ENCODE measurements around the gene PCDHA7.
"Not testable (repeated sequence)": the region's sequence is repeated elsewhere in the genome, so short reads cannot be mapped to it uniquely, and the experiment has no call there.

Gene PCDHA7

DNA sequence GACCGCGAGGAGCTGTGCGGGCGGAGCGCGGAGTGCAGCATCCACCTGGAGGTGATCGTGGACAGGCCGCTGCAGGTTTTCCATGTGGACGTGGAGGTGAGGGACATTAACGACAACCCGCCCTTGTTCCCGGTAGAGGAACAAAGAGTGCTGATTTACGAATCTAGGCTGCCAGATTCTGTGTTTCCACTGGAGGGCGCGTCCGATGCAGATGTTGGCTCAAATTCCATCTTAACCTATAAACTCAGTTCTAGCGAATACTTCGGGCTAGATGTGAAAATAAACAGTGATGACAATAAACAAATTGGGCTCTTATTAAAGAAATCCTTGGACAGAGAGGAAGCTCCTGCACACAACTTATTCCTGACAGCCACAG, 5.7 kb upstream of the PCDHA7 start:
- Histone ChIP-seq H3K27me3 (ENCODE audit: control insufficient read depth, insufficient read depth, low read length) (no peaks in the 10 kb centered on the region), H3K4me1 (ENCODE audit: control insufficient read depth, insufficient read depth, low read length) (no peaks in the 10 kb centered on the region), H3K4me3 (ENCODE audit: low read depth, low read length) (no peak overlapping the region), H3K9me3 (ENCODE audit: control insufficient read depth, insufficient read depth, low read length) (no peaks in the 10 kb centered on the region), H3K9ac (ENCODE audit: low read depth, low read length) (no peak overlapping the region), H3K36me3 (ENCODE audit: control insufficient read depth, insufficient read depth, low read length) (peaks cover 4% of the 10 kb centered on the region)

DNA sequence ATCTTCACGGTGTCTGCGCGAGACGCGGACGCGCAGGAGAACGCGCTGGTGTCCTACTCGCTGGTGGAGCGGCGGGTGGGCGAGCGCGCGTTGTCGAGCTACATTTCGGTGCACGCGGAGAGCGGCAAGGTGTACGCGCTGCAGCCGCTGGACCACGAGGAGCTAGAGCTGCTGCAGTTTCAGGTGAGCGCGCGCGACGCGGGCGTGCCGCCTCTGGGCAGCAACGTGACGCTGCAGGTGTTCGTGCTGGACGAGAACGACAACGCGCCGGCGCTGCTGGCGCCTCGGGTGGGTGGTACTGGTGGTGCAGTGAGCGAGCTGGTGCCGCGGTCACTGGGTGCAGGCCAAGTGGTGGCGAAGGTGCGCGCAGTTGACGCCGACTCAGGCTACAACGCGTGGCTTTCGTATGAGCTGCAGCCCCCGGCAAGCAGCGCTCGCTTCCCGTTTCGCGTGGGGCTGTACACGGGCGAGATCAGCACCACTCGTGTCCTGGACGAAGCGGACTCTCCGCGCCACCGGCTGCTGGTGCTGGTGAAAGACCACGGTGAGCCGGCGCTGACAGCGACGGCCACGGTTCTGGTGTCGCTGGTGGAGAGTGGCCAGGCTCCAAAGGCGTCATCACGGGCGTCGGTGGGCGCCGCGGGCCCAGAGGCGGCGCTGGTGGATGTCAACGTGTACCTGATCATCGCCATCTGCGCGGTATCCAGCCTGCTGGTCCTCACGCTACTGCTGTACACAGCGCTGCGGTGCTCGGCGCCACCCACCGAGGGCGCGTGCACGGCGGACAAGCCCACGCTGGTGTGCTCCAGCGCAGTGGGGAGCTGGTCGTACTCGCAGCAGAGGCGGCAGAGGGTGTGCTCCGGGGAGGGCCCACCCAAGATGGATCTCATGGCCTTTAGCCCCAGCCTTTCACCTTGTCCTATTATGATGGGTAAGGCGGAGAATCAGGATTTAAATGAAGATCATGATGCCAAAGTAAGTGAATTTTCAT, 4.3 kb upstream of the PCDHA7 start:
- H3K27me3 ChIP-seq (ENCODE audit: control insufficient read depth, insufficient read depth, low read length); H3K9me3 ChIP-seq (ENCODE audit: control insufficient read depth, insufficient read depth, low read length); H3K4me3 ChIP-seq (ENCODE audit: low read depth, low read length); H3K4me1 ChIP-seq (ENCODE audit: control insufficient read depth, insufficient read depth, low read length); H3K36me3 ChIP-seq (ENCODE audit: control insufficient read depth, insufficient read depth, low read length); H3K9ac ChIP-seq (ENCODE audit: low read depth, low read length): not testable (repeated sequence)

DNA sequence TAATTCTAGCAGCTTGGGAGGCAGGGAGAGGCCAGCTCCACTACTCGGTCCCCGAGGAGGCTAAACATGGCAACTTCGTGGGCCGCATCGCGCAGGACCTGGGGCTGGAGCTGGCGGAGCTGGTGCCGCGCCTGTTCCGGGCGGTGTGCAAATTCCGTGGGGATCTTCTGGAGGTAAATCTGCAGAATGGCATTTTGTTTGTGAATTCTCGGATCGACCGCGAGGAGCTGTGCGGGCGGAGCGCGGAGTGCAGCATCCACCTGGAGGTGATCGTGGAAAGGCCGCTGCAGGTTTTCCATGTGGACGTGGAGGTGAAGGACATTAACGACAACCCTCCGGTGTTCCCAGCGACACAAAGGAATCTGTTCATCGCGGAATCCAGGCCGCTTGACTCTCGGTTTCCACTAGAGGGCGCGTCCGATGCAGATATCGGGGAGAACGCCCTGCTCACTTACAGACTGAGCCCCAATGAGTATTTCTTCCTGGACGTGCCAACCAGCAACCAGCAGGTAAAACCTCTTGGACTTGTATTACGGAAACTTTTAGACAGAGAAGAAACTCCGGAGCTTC, 455 bp downstream of the PCDHA7 start:
- H3K36me3 ChIP-seq (ENCODE audit: control insufficient read depth, insufficient read depth, low read length); H3K4me1 ChIP-seq (ENCODE audit: control insufficient read depth, insufficient read depth, low read length); H3K27me3 ChIP-seq (ENCODE audit: control insufficient read depth, insufficient read depth, low read length); H3K9ac ChIP-seq (ENCODE audit: low read depth, low read length); H3K9me3 ChIP-seq (ENCODE audit: control insufficient read depth, insufficient read depth, low read length): not testable (repeated sequence)
- H3K4me3 ChIP-seq (ENCODE audit: low read depth, low read length) = peak overlapping the region; percentile 32

DNA sequence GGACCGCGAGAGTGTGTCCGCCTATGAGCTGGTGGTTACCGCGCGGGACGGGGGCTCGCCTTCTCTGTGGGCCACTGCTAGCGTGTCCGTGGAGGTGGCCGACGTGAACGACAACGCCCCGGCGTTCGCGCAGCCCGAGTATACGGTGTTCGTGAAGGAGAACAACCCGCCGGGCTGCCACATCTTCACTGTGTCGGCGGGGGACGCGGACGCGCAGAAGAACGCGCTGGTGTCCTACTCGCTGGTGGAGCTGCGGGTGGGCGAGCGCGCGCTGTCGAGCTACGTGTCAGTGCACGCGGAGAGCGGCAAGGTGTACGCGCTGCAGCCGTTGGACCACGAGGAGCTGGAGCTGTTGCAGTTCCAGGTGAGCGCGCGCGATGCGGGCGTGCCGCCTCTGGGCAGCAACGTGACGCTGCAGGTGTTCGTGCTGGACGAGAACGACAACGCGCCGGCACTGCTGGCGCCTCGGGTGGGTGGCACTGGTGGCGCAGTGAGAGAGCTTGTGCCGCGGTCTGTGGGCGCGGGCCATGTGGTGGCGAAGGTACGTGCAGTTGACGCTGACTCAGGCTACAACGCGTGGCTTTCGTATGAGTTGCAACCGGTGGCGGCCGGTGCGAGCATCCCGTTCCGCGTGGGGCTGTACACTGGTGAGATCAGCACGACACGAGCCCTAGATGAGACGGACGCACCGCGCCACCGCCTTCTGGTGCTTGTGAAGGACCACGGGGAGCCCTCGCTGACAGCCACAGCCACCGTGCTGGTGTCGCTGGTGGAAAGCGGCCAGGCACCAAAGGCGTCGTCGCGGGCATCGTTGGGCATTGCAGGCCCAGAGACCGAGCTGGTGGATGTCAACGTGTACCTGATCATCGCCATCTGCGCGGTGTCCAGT, 1.8 kb downstream of the PCDHA7 start:
- Histone ChIP-seq H3K36me3 (ENCODE audit: control insufficient read depth, insufficient read depth, low read length) (no peaks in the 10 kb centered on the region), H3K4me1 (ENCODE audit: control insufficient read depth, insufficient read depth, low read length) (no peaks in the 10 kb centered on the region), H3K27me3 (ENCODE audit: control insufficient read depth, insufficient read depth, low read length) (no peaks in the 10 kb centered on the region)

DNA sequence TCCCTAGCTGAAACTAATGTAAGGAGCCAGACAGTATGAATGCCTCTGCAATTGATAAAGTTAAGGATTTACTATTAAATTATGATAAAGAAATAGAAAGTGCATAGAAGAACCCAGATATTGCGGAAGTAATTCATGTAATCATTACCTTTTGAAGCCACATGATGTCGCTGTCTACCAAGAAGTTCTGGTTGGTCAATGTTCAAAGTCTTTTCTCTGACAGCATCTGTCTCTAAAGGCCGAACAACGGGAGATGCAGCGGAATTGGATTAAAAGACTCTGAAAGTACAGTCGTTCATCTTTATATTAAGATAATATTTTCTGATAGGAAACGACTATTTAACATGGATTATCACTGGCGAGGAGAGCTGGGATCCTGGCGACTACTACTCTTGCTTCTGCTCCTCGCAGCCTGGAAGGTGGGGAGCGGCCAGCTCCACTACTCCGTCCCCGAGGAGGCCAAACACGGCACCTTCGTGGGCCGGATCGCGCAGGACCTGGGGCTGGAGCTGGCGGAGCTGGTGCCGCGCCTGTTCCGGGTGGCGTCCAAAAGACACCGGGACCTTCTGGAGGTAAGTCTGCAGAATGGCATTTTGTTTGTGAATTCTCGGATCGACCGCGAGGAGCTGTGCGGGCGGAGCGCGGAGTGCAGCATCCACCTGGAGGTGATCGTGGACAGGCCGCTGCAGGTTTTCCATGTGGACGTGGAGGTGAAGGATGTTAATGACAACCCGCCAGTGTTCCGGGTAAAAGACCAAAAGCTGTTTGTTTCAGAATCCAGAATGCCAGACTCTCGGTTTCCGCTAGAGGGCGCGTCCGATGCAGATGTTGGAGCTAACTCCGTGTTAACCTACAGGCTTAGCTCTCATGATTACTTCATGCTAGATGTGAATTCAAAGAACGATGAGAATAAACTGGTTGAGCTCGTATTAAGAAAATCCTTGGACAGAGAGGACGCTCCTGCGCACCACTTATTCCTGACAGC, 7.2 kb downstream of the PCDHA7 start, which contains the start of gene PCDHA8:
PCDHA8 (plus strand) TSS at position 210 of the 985 bp plus-strand sequence; CDS start at position 345, 135 bp downstream.
- no peaks in the 10 kb centered on the region for H3K9me3 ChIP-seq (ENCODE audit: control insufficient read depth, insufficient read depth, low read length)
- H3K9ac ChIP-seq (ENCODE audit: low read depth, low read length) = no peak within 1 kb of the TSS
- H3K4me3 ChIP-seq (ENCODE audit: low read depth, low read length) = peak within 1 kb of the TSS; percentile 28
- no peaks in the 10 kb centered on the region for H3K36me3 ChIP-seq (ENCODE audit: control insufficient read depth, insufficient read depth, low read length)
- no peaks in the 10 kb centered on the region for H3K4me1 ChIP-seq (ENCODE audit: control insufficient read depth, insufficient read depth, low read length)
- H3K27me3 ChIP-seq (ENCODE audit: control insufficient read depth, insufficient read depth, low read length) = no peaks in the 10 kb centered on the region

More for the DNA sequence above, 1.8 kb downstream of the PCDHA7 start:
- H3K4me3 ChIP-seq (ENCODE audit: low read depth, low read length) = no peak overlapping the region
- no peaks in the 10 kb centered on the region for H3K9me3 ChIP-seq (ENCODE audit: control insufficient read depth, insufficient read depth, low read length)
- H3K9ac ChIP-seq (ENCODE audit: low read depth, low read length) = no peak overlapping the region

DNA sequence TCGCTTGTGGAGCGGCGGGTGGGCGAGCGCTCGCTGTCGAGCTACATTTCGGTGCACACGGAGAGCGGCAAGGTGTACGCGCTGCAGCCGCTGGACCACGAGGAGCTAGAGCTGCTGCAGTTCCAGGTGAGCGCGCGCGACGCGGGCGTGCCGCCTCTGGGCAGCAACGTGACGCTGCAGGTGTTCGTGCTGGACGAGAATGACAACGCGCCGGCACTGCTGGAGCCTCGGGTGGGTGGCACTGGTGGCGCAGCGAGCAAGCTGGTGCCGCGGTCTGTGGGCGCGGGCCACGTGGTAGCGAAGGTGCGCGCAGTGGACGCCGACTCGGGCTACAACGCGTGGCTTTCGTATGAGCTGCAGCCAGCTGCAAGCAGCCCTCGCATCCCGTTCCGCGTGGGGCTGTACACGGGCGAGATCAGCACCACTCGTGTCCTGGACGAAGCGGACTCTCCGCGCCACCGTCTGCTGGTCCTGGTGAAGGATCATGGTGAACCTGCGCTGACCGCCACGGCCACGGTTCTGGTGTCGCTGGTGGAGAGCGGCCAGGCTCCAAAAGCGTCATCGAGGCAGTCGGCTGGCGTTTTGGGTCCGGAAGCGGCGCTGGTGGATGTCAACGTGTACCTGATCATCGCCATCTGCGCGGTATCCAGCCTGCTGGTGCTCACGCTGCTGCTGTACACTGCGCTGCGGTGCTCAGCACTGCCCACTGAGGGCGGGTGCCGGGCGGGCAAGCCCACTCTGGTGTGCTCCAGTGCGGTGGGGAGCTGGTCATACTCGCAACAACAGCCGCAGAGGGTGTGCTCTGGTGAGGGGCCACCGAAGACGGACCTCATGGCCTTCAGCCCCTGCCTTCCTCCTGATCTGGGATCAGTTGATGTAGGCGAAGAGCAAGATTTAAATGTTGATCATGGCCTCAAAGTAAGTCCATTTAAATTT, 9.0 kb downstream of the PCDHA7 start:
- Histone ChIP-seq H3K4me3 (ENCODE audit: low read depth, low read length) (no peak overlapping the region), H3K9ac (ENCODE audit: low read depth, low read length) (no peak overlapping the region), H3K4me1 (ENCODE audit: control insufficient read depth, insufficient read depth, low read length) (no peaks in the 10 kb centered on the region), H3K36me3 (ENCODE audit: control insufficient read depth, insufficient read depth, low read length) (no peaks in the 10 kb centered on the region), H3K27me3 (ENCODE audit: control insufficient read depth, insufficient read depth, low read length) (no peaks in the 10 kb centered on the region), H3K9me3 (ENCODE audit: control insufficient read depth, insufficient read depth, low read length) (no peaks in the 10 kb centered on the region)

DNA sequence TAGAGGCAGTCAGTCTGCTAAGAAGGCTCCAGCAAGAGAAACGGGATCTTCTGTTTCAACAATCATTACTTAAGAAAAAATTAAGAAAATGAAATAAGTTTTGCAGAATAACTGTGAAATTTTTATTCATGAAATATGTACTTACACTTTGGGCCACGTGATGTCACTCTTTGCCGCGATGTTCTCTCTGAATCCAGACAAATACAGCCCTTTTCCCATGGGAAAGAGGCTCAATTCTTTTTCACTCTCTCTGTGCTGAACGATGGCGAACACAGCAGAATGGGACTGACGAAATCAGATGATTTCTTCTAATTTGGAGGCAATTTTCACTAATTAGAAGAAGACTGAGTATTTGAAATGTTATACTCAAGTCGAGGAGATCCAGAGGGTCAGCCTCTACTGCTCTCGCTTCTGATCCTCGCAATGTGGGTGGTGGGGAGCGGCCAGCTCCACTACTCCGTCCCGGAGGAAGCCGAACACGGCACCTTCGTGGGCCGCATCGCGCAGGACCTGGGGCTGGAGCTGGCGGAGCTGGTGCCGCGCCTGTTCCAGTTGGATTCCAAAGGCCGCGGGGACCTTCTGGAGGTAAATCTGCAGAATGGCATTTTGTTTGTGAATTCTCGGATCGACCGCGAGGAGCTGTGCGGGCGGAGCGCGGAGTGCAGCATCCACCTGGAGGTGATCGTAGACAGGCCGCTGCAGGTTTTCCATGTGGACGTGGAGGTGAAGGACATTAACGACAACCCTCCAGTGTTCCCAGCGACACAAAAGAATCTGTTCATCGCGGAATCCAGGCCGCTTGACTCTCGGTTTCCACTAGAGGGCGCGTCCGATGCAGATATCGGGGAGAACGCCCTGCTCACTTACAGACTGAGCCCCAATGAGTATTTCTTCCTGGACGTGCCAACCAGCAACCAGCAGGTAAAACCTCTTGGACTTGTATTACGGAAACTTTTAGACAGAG, 14.4 kb downstream of the PCDHA7 start, which contains the start of gene PCDHA9:
PCDHA9 (plus strand) TSS at position 244 of the 964 bp plus-strand sequence; CDS start at position 358, 114 bp downstream.
- H3K27me3 ChIP-seq (ENCODE audit: control insufficient read depth, insufficient read depth, low read length); H3K9ac ChIP-seq (ENCODE audit: low read depth, low read length); H3K36me3 ChIP-seq (ENCODE audit: control insufficient read depth, insufficient read depth, low read length); H3K4me1 ChIP-seq (ENCODE audit: control insufficient read depth, insufficient read depth, low read length); H3K9me3 ChIP-seq (ENCODE audit: control insufficient read depth, insufficient read depth, low read length): not testable (repeated sequence)
- H3K4me3 ChIP-seq (ENCODE audit: low read depth, low read length) = peak within 1 kb of the TSS; percentile 37

DNA sequence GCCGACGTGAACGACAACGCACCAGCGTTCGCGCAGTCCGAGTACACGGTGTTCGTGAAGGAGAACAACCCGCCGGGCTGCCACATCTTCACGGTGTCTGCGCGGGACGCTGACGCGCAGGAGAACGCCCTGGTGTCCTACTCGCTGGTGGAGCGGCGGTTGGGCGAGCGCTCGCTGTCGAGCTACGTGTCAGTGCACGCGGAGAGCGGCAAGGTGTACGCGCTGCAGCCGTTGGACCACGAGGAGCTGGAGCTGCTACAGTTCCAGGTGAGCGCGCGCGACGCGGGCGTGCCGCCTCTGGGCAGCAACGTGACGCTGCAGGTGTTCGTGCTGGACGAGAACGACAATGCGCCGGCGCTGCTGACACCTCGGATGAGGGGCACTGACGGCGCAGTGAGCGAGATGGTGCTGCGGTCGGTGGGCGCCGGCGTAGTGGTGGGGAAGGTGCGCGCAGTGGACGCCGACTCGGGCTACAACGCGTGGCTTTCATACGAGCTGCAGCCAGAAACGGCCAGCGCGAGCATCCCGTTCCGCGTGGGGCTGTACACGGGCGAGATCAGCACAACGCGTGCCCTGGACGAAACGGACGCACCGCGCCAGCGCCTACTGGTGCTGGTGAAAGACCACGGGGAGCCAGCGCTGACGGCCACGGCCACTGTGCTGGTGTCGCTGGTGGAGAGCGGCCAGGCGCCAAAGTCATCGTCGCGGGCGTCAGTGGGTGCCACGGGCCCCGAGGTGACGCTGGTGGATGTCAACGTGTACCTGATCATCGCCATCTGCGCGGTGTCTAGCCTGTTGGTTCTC, 16.0 kb downstream of the PCDHA7 start:
- not testable (repeated sequence) for H3K4me3 ChIP-seq (ENCODE audit: low read depth, low read length); H3K27me3 ChIP-seq (ENCODE audit: control insufficient read depth, insufficient read depth, low read length); H3K9ac ChIP-seq (ENCODE audit: low read depth, low read length); H3K4me1 ChIP-seq (ENCODE audit: control insufficient read depth, insufficient read depth, low read length); H3K9me3 ChIP-seq (ENCODE audit: control insufficient read depth, insufficient read depth, low read length); H3K36me3 ChIP-seq (ENCODE audit: control insufficient read depth, insufficient read depth, low read length)
